MM.1S (cell line): ENCODE data around the gene AGER.

Source experiments
- DNase-seq: peaks from one replicate; pipeline ENCODE4 v3.0.0-alpha.2; 2015
- H2AFZ ChIP-seq: fragments of 300-600 bp; sonication (generic); 2 replicates; pipeline ENCODE4 v1.6.0; 2016; ENCODE audit warnings: antibody characterized with exemption, low read length
- H3F3A ChIP-seq: fragments of 300-600 bp; sonication (generic); 2 replicates; pipeline ENCODE4 v1.6.1; 2016; ENCODE audit warnings: mild to moderate bottlenecking, antibody characterized with exemption, low read length, moderate library complexity, mixed read lengths; ENCODE audit not compliant: insufficient read depth
- H3K27ac ChIP-seq: fragments of 300-600 bp; sonication (generic); 2 replicates; pipeline ENCODE4 v1.5.1; 2016; ENCODE audit warnings: mild to moderate bottlenecking, low read length
- H3K27me3 ChIP-seq: fragments of 300-600 bp; sonication (generic); replicated peaks from 2 replicates; pipeline ENCODE4 v1.6.0; 2016; ENCODE audit warnings: low read length; ENCODE audit not compliant: insufficient read depth
- H3K36me3 ChIP-seq: fragments of 300-600 bp; sonication (generic); replicated peaks from 2 replicates; pipeline ENCODE4 v1.6.1; 2016; ENCODE audit warnings: mild to moderate bottlenecking, low read length, mixed read lengths; ENCODE audit not compliant: insufficient read depth
- H3K4me1 ChIP-seq: fragments of 300-600 bp; sonication (generic); 2 replicates; pipeline ENCODE4 v1.6.1; 2016; ENCODE audit warnings: low read length, mixed read lengths
- H3K4me2 ChIP-seq: fragments of 300-600 bp; sonication (generic); 2 replicates; pipeline ENCODE4 v1.6.0; 2016; ENCODE audit warnings: low read depth, low read length
- H3K4me3 ChIP-seq: fragments of 300-600 bp; sonication (generic); 2 replicates; pipeline ENCODE4 v1.5.1; 2016; ENCODE audit warnings: low read length, mixed read lengths
- H3K79me2 ChIP-seq: fragments of 300-600 bp; sonication (generic); 2 replicates; pipeline ENCODE4 v1.6.1; 2016; ENCODE audit warnings: mixed run types, low read length, mixed read lengths
- H3K9ac ChIP-seq: fragments of 300-600 bp; sonication (generic); 2 replicates; pipeline ENCODE4 v1.6.1; 2016; ENCODE audit warnings: low read length, mixed read lengths
- H3K9me2 ChIP-seq: fragments of 300-600 bp; sonication (generic); replicated peaks from 2 replicates; pipeline ENCODE4 v1.6.1; 2016; ENCODE audit warnings: mild to moderate bottlenecking, low read length, mixed read lengths; ENCODE audit not compliant: insufficient read depth
- H3K9me3 ChIP-seq: fragments of 300-600 bp; sonication (generic); replicated peaks from 2 replicates; pipeline ENCODE4 v1.6.1; 2016; ENCODE audit warnings: mild to moderate bottlenecking, low read length, mixed read lengths; ENCODE audit not compliant: insufficient read depth
- H4K20me1 ChIP-seq: fragments of 300-600 bp; sonication (generic); 2 replicates; pipeline ENCODE4 v1.6.1; 2016; ENCODE audit warnings: mild to moderate bottlenecking, low read length, moderate library complexity, mixed read lengths; ENCODE audit not compliant: insufficient read depth
- CTCF ChIP-seq: fragments of 300-600 bp; sonication (generic); IDR thresholded peaks from 2 replicates; pipeline ENCODE4 v1.5.1; 2016; ENCODE audit warnings: antibody characterized with exemption, low read length, mixed read lengths
- EZH2 ChIP-seq: fragments of 300-600 bp; sonication (generic); optimal IDR thresholded peaks from 2 replicates; pipeline ENCODE3; 2017; ENCODE audit warnings: low read depth, mild to moderate bottlenecking, antibody characterized with exemption, low read length, mixed read lengths
- EZH2phosphoT487 ChIP-seq: fragments of 300-600 bp; sonication (generic); IDR thresholded peaks from 2 replicates; pipeline ENCODE4 v1.6.1; 2018; ENCODE audit warnings: antibody characterized with exemption, low read length

AGER gene

GRCh38 chr6:32191696-32192607, 7.9 kb upstream of the AGER start:
- DNase-seq = no peak
- Histone ChIP-seq H3K4me2 (peak overlapping the region; percentile 97), H3K9me3 (no peaks in the 10 kb centered on the region), H3K9me2 (no peaks in the 10 kb centered on the region), H3K4me3 (peak overlapping the region; percentile 75), H3F3A (peaks cover 21% of the 10 kb centered on the region; the same call in 1 of the 2 replicates), H3K36me3 (no peaks in the 10 kb centered on the region), H3K9ac (peak overlapping the region; percentile 69), H3K4me1 (peaks cover 31% of the 10 kb centered on the region), H3K27ac (peak overlapping the region; percentile 2; the same call in 1 of the 2 replicates), H2AFZ (0 out of 2 replicates have a peak overlapping the region, but pooled peaks have one; percentile 29), H3K79me2 (peaks cover 32% of the 10 kb centered on the region), H3K27me3 (no peaks in the 10 kb centered on the region), H4K20me1 (no peaks in the 10 kb centered on the region)
- TF ChIP-seq EZH2 = no peak

- no peak overlapping the region for H3K9ac ChIP-seq
- peaks cover 31% of the 10 kb centered on the region for H3K4me1 ChIP-seq
These were observed 7.0 kb upstream of the AGER start for GRCh38 chr6:32190911-32191677.

GRCh38 chr6:32190054-32190851, 6.2 kb upstream of the AGER start, which contains the start of gene PBX2:
TSS of gene PBX2 (minus strand) at chr6:32190202. CDS start at chr6:32189915, 287 bp downstream.
- Histone ChIP-seq H3K79me2 (peaks cover 32% of the 10 kb centered on the region), H3K9me3 (no peaks in the 10 kb centered on the region), H2AFZ (0 out of 2 replicates have a peak within 1 kb of the TSS, but pooled peaks have one; percentile 26), H3K36me3 (no peaks in the 10 kb centered on the region), H3K4me3 (peak within 1 kb of the TSS; percentile 58), H3K9me2 (no peaks in the 10 kb centered on the region), H3K4me2 (peak within 1 kb of the TSS; percentile 97), H3K4me1 (peaks cover 31% of the 10 kb centered on the region), H3K27ac (peak within 1 kb of the TSS; percentile 68; the same call in 1 of the 2 replicates), H3K9ac (peak within 1 kb of the TSS; percentile 76), H3K27me3 (no peaks in the 10 kb centered on the region), H3F3A (peaks cover 20% of the 10 kb centered on the region; the same call in 1 of the 2 replicates), H4K20me1 (no peaks in the 10 kb centered on the region)
- DNase-seq = peak; percentile 78
- TF ChIP-seq EZH2phosphoT487 (no peak), EZH2 (no peak), CTCF (no peak)

More at GRCh38 chr6:32190911-32191677, 7.0 kb upstream of the AGER start:
- peak overlapping the region; percentile 97; the same call in 1 of the 2 replicates for H3K4me2 ChIP-seq
- no peaks in the 10 kb centered on the region for H3K9me3 ChIP-seq
- no peaks in the 10 kb centered on the region for H4K20me1 ChIP-seq
- no peak overlapping the region for H2AFZ ChIP-seq
- no peaks in the 10 kb centered on the region for H3K9me2 ChIP-seq
- peak overlapping the region; percentile 75; the same call in 1 of the 2 replicates for H3K4me3 ChIP-seq
- H3K36me3 ChIP-seq = no peaks in the 10 kb centered on the region
- H3K79me2 ChIP-seq = peaks cover 32% of the 10 kb centered on the region
- peak overlapping the region; percentile 68; the same call in 1 of the 2 replicates for H3K27ac ChIP-seq
- TF ChIP-seq EZH2phosphoT487 (no peak), CTCF (no peak), EZH2 (no peak)
- H3F3A ChIP-seq = peaks cover 21% of the 10 kb centered on the region; the same call in 1 of the 2 replicates
- H3K27me3 ChIP-seq = no peaks in the 10 kb centered on the region
- no peak for DNase-seq
